Measurements from ENCODE around the gene ABHD11. TPM values are rescaled to one million over a fixed set of nuclear protein-coding genes. Genes with fewer than 3 reads are reported as not detected.
A peak's percentile ranks its signal among the peaks of the same experiment; 100 is the strongest.

ABHD11 gene
- total and polyA plus RNA-seq, 2 experiments from 2014 or later, result 30.7 to 90.9 TPM

DNA sequence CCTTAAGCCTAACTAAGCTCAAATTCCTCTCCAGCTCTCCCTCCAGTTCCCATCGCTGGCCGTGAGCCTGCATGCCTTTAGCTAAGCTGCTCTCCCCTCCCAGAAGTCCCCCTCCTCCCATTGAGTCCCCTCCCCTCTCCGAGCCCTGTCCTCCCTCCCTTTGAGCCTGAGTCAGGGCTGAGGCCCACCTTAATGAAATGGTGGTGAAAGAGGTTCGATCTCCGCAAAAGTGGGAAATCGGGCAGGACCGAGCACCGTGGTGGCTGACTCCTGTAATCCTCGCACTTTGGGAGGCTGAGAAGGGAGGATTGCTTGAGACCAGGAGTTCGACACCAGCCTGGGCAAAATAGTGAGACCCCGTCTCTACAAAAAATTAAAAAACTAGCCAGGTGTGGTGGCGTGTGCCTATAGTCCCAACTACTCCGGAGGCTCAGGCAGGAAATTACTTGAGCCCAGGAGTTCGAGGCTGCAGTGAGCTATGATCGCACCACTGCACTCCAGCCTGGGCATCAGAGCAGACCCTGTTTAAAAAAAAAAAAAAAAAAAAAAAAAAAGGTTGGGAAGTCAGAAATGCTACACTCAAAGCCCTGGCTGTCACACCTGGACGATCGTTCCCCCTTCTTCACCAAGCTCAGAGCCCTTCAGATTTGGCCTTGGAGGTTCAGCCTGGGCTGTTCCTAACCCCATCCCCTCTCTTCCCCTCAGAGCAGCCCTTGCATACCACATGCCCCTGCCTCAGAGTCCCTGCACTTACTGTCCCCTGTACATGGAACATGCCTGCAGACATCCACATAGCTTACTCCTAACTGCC lies 32.5 kb upstream of the ABHD11 start:
- H3K9me2 ChIP-seq (replicated peaks; ENCODE audit: insufficient read depth), result no peaks in the 10 kb centered on the region
- peak overlapping the region; percentile 44 for H2AFZ ChIP-seq
- H3K4me2 ChIP-seq, result peak overlapping the region; percentile 88
- no peaks in the 10 kb centered on the region for H3K9me3 ChIP-seq (ENCODE audit: low read depth)
- no peaks in the 10 kb centered on the region for H4K20me1 ChIP-seq (ENCODE audit: insufficient read depth, poor library complexity, severe bottlenecking)
- no peak overlapping the region for H3K4me3 ChIP-seq
- DNase-seq (ENCODE audit: low spot score), result no peak
- H3K36me3 ChIP-seq (replicated peaks; ENCODE audit: insufficient read depth, low read depth), result no peaks in the 10 kb centered on the region
- peak overlapping the region; percentile 94 for H3K27ac ChIP-seq
- no peaks in the 10 kb centered on the region for H3K27me3 ChIP-seq
- TF ChIP-seq CTCF (IDR thresholded peaks at IDR 0.05; ENCODE audit: poor library complexity), result no peak
- TF ChIP-seq EZH2 (IDR thresholded peaks at IDR 0.05; ENCODE audit: borderline replicate concordance), result no peak
- no peak for TF ChIP-seq EZH2phosphoT487 (IDR thresholded peaks at IDR 0.05; ENCODE audit: low read depth, severe bottlenecking, unreplicated experiment)
- 74% methylated on average over 17 of the region's 17 CpGs for WGBS (ENCODE audit: low lambda C conversion rate, missing lambda C conversion rate)
- peaks cover 4% of the 10 kb centered on the region for H3K4me1 ChIP-seq (ENCODE audit: insufficient read depth)
- H3K79me2 ChIP-seq, result peaks cover 14% of the 10 kb centered on the region

GRCh38 chr7:73770002-73770859 lies 31.6 kb upstream of the ABHD11 start, which contains the start of gene CLDN3:
Gene CLDN3, minus strand, starts transcription at chr7:73770270. Its CDS starts 221 bp downstream, at chr7:73770049.
- Histone ChIP-seq H3K27me3 (no peaks in the 10 kb centered on the region), H3K79me2 (peaks cover 14% of the 10 kb centered on the region), H3K4me3 (peak within 1 kb of the TSS; percentile 46), H2AFZ (peak within 1 kb of the TSS; percentile 44), H3K27ac (peak within 1 kb of the TSS; percentile 94), H4K20me1 (ENCODE audit: insufficient read depth, poor library complexity, severe bottlenecking) (no peaks in the 10 kb centered on the region), H3K36me3 (replicated peaks; ENCODE audit: insufficient read depth, low read depth) (no peaks in the 10 kb centered on the region), H3K4me2 (peak within 1 kb of the TSS; percentile 88), H3K9me2 (replicated peaks; ENCODE audit: insufficient read depth) (no peaks in the 10 kb centered on the region), H3K4me1 (ENCODE audit: insufficient read depth) (peaks cover 4% of the 10 kb centered on the region), H3K9me3 (ENCODE audit: low read depth) (no peaks in the 10 kb centered on the region)
- WGBS (ENCODE audit: low lambda C conversion rate, missing lambda C conversion rate), result 3% methylated on average over 60 of the region's 82 CpGs
- DNase-seq (ENCODE audit: low spot score), result peak; percentile 94
- peak; percentile 24 for TF ChIP-seq EZH2 (IDR thresholded peaks at IDR 0.05; ENCODE audit: borderline replicate concordance)
- TF ChIP-seq CTCF (IDR thresholded peaks at IDR 0.05; ENCODE audit: poor library complexity), result no peak
- TF ChIP-seq EZH2phosphoT487 (IDR thresholded peaks at IDR 0.05; ENCODE audit: low read depth, severe bottlenecking, unreplicated experiment), result no peak

GRCh38 chr7:73769481-73770001 lies 30.9 kb upstream of the ABHD11 start:
- TF ChIP-seq EZH2 (IDR thresholded peaks at IDR 0.05; ENCODE audit: borderline replicate concordance), result no peak
- TF ChIP-seq CTCF (IDR thresholded peaks at IDR 0.05; ENCODE audit: poor library complexity), result no peak
- no peak for TF ChIP-seq EZH2phosphoT487 (IDR thresholded peaks at IDR 0.05; ENCODE audit: low read depth, severe bottlenecking, unreplicated experiment)
- WGBS (ENCODE audit: low lambda C conversion rate, missing lambda C conversion rate), result 81% methylated on average over 46 of the region's 49 CpGs
- no peaks in the 10 kb centered on the region for H3K36me3 ChIP-seq (replicated peaks; ENCODE audit: insufficient read depth, low read depth)
- no peak for DNase-seq (ENCODE audit: low spot score)
- peaks cover 14% of the 10 kb centered on the region for H3K79me2 ChIP-seq
- no peaks in the 10 kb centered on the region for H3K9me3 ChIP-seq (ENCODE audit: low read depth)
- peaks cover 4% of the 10 kb centered on the region for H3K4me1 ChIP-seq (ENCODE audit: insufficient read depth)
- H3K27ac ChIP-seq, result peak overlapping the region; percentile 94
- H3K4me3 ChIP-seq, result peak overlapping the region; percentile 23
- H2AFZ ChIP-seq, result no peak overlapping the region
- no peaks in the 10 kb centered on the region for H3K9me2 ChIP-seq (replicated peaks; ENCODE audit: insufficient read depth)
- H4K20me1 ChIP-seq (ENCODE audit: insufficient read depth, poor library complexity, severe bottlenecking), result no peaks in the 10 kb centered on the region
- H3K4me2 ChIP-seq, result peak overlapping the region; percentile 88
- H3K27me3 ChIP-seq, result no peaks in the 10 kb centered on the region
